Mammary epithelial cell (primary cell): Measurements from ENCODE around the gene PTER.

Experiments used
- CTCF ChIP-seq, 2 donors: IDR thresholded peaks in 1 of 2; conservative IDR thresholded peaks in 1 of 2; 2 replicates each; pipeline ENCODE4 v1.5.1; 2011 to 2012; ENCODE audit warnings: inconsistent platforms in 2 of 2, low read length in 2 of 2, mild to moderate bottlenecking in 2 of 2, control low read depth in 1 of 2, low read depth in 1 of 2; ENCODE audit not compliant: insufficient read depth in 1 of 2; ENCODE audit errors: extremely low read depth in 1 of 2
- EZH2 ChIP-seq: IDR thresholded peaks from 2 replicates; pipeline ENCODE4 v1.6.1; 2012; ENCODE audit warnings: low read length, inconsistent platforms, borderline replicate concordance

GRCh38 chr10:16425449-16425848 lies 11.4 kb upstream of the PTER start:
- TF ChIP-seq EZH2 (no peak), CTCF (conservative IDR thresholded peaks at IDR 0.05 in 1 of 2, IDR thresholded peaks at IDR 0.05 in 1 of 2; ENCODE audit: extremely low read depth in 1 of 2, insufficient read depth in 1 of 2, low read depth in 1 of 2, low read length in 2 of 2) (no peak)
